Uterus (tissue), 2 donors: ENCODE results near the gene RPS18.

Experiments used
- CTCF ChIP-seq, 4 experiments: fragments of 200-600 bp in 2 of 4; fragments of 450-650 bp in 2 of 4; sonication (generic) in 2 of 4; IDR thresholded peaks; one replicate each; pipeline ENCODE4 v1.5.1; 2016 to 2019; ENCODE audit warnings: antibody characterized with exemption in 4 of 4, mild to moderate bottlenecking in 2 of 4, moderate library complexity in 1 of 4
- POLR2A ChIP-seq, 2 donors: fragments of 450-650 bp; IDR thresholded peaks; one replicate each; pipeline ENCODE4 v1.6.1; 2016; ENCODE audit warnings: antibody characterized with exemption in 2 of 2, mild to moderate bottlenecking in 1 of 2, moderate library complexity in 1 of 2

- no peak for TF ChIP-seq CTCF (IDR thresholded peaks at IDR 0.05)
- no peak for TF ChIP-seq POLR2A (IDR thresholded peaks at IDR 0.05)
Observed at GRCh38 chr6:33288141-33288920, 16.5 kb downstream of the RPS18 start.
